ENCODE measurements around the gene LSM10.

DNA sequence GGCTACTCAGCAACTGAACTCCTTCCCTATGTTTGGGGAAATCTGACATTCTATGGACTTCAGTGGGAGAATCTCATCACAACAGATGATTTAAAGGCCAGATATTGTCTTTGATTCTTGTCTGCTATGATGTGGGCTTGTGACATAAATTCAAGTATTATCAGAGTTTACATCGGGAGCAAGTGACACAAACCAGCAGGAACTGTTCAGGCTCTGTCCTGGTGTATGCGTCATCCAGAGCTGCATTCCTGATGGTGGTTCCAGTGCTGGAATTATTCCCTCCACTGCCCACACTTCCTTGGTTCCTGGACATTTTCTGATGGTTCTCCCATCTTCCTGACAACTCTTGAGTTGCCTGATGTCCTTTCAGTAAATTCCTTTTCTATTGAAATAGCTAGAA is 10.8 kb upstream of the LSM10 start:
- TF ChIP-seq, protein P1, sequence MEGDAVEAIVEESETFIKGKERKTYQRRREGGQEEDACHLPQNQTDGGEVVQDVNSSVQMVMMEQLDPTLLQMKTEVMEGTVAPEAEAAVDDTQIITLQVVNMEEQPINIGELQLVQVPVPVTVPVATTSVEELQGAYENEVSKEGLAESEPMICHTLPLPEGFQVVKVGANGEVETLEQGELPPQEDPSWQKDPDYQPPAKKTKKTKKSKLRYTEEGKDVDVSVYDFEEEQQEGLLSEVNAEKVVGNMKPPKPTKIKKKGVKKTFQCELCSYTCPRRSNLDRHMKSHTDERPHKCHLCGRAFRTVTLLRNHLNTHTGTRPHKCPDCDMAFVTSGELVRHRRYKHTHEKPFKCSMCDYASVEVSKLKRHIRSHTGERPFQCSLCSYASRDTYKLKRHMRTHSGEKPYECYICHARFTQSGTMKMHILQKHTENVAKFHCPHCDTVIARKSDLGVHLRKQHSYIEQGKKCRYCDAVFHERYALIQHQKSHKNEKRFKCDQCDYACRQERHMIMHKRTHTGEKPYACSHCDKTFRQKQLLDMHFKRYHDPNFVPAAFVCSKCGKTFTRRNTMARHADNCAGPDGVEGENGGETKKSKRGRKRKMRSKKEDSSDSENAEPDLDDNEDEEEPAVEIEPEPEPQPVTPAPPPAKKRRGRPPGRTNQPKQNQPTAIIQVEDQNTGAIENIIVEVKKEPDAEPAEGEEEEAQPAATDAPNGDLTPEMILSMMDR (conservative IDR thresholded peaks at IDR 0.05; ENCODE audit: low read depth, low read length), result no peak
- no peak for TF ChIP-seq EZH2 (IDR thresholded peaks at IDR 0.05; ENCODE audit: low read length, unreplicated experiment)

All from PC-3 (cell line).